HFF-Myc (cell line): ENCODE results near the gene AK2.
A peak's percentile ranks its signal among the peaks of the same experiment; 100 is the strongest.

ENCODE experiments used
- DNase-seq: peaks from one replicate; pipeline ENCODE4 v3.0.0-alpha.2; 2011; ENCODE audit warnings: low read depth; ENCODE audit errors: extremely low read depth
- H3K4me3 ChIP-seq: replicated peaks from 2 replicates; pipeline ENCODE4 v1.5.1; 2011; ENCODE audit warnings: low read depth, mild to moderate bottlenecking, control low read depth, low read length
- TF ChIP-seq, protein P1 (sequence below): IDR thresholded peaks from 2 replicates; pipeline ENCODE4 v1.5.1; 2012; ENCODE audit warnings: mild to moderate bottlenecking, low read depth, low read length, control low read depth; ENCODE audit errors: missing control alignments

The AK2 gene

DNA sequence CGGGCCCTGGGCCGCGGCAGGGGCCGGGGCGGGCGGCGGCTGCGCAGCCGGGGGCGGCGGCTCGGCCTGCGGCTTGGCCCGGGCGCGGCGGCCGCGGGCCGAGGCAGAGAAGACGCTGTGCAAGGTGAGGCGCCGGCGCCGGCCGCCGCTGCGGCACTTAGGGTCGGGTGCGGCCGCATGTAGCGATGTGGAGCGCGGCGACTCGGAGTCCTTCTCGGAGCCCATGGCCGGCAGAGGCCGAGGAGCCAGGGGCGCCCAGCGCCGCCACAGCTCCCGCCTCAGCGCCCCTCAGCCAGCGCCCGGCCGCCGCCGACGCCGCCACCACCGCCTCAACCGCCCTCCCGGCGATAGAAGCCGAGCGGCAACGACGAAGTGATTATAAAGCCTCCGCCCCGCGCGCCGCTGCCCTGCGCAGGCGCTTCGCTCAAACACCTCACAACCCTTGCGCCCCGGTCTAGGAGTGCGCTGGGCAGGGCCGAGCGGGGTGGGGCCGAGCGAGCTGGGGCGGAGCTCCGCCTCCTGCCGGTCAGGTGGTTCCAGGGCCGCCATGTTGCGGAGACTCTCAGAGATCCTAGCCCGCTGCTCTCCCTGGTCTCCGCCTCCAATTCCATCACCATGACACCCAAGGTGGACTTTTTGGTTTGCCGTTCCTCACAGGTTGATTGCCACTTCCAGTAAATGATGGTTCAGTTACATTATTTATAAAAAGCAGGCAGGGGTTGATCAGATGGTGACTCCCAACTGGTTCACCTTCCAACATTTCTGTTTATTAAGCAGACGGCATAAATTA, 72.0 kb downstream of the AK2 start, which contains the start of gene RNF19B:
RNF19B (minus strand) TSS at position 349 of the 790 bp plus-strand sequence; CDS start at position 225, 124 bp downstream.
- TF ChIP-seq, protein P1, sequence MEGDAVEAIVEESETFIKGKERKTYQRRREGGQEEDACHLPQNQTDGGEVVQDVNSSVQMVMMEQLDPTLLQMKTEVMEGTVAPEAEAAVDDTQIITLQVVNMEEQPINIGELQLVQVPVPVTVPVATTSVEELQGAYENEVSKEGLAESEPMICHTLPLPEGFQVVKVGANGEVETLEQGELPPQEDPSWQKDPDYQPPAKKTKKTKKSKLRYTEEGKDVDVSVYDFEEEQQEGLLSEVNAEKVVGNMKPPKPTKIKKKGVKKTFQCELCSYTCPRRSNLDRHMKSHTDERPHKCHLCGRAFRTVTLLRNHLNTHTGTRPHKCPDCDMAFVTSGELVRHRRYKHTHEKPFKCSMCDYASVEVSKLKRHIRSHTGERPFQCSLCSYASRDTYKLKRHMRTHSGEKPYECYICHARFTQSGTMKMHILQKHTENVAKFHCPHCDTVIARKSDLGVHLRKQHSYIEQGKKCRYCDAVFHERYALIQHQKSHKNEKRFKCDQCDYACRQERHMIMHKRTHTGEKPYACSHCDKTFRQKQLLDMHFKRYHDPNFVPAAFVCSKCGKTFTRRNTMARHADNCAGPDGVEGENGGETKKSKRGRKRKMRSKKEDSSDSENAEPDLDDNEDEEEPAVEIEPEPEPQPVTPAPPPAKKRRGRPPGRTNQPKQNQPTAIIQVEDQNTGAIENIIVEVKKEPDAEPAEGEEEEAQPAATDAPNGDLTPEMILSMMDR = no peak
- peak; percentile 62 for DNase-seq

DNA sequence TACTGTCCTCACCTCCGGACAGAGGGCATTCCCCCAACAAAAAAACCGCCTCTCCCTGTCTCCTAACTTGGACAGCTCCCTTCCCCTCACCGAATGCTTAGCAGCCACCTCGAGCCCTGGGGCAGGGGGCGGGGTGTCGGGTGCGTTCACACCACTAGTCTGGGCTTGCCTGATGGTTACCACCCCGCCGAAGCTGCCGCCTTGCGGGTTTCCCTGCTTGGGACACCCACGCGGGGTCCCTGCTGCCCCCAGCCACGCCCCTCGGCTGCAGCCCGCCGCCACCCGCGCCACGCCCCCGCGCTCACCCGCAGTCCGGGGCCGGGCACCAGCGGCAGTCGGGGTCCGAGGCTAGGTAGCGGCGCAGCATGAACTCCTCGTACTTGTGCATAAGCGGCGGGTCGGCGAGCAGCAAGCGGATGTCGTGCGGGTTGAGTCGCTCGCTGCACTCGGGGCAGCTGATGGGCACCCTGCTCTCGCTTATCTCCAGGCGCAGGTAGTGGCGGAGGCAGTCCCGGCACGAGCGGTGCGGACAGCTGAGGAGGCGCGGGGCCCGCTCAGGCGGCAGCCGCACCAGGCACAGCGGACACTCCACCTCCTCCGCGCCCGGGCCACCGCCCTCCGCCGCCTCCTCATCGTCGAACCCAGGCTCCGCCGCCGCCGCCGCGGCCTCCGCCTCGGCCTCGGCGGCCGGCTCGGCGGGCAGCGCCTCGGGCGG, 72.8 kb downstream of the AK2 start:
- TF ChIP-seq, protein P1 = no peak
- peak overlapping the region; percentile 64 for H3K4me3 ChIP-seq
- DNase-seq = no peak

More for the DNA sequence above, 72.0 kb downstream of the AK2 start, which contains the start of gene RNF19B:
- peak within 1 kb of the TSS; percentile 64 for H3K4me3 ChIP-seq

DNA sequence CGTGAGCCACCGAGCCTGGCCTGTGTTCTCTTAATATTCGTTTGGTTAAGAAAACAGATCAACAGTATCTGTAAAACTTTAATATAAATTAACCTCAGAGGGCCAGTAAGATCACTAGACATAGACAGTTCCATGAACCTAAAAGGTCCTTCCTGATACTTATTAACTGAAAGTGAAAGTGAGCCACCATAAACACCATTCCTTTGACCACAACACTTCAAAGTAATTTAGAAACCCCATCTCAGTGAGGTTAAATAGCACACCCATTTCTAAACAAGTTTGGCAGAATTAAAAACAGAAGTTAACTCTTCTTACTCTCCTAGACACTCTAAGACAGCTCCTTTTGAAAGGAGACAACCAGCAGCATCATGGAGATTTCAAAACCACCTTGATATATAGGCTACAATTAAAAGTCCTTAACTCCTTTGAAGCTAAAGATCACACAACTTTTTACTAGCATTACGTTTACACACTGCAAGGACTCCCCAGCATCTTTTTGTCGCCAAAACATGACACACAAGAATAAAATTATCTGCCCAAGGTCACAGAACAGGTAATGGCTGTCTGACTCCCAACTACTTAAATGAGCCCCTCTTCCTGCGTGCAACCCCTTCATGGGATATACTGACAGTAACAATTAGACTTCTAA, 74.3 kb downstream of the AK2 start:
- no peak for DNase-seq
- H3K4me3 ChIP-seq = peak overlapping the region; percentile 64
- TF ChIP-seq, protein P1 = no peak

DNA sequence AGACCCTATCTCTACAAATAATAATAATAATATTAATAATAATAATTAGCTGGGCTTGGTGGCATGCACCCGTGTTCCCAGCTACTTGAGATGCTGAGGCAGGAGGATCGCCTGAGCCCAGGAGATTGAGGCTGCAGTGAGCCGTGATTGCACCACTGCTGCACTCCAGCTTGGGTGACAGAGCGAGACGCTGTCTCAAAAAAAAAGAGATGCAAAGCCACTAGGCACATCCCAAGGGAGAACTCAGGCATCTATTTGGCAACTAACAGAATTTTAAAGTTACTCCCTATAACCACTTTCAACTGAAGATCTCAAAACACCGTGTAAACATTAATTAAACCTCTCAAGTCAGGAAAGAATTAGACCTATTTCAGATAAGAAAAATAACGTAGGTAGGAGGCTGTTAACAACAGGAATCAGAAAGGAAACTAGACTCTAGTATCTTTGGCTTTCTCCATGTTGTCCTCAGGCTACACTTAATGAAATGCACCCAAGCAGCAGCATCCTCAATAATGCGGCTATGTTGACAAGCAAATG, 75.8 kb downstream of the AK2 start:
- no peak overlapping the region for H3K4me3 ChIP-seq

DNA sequence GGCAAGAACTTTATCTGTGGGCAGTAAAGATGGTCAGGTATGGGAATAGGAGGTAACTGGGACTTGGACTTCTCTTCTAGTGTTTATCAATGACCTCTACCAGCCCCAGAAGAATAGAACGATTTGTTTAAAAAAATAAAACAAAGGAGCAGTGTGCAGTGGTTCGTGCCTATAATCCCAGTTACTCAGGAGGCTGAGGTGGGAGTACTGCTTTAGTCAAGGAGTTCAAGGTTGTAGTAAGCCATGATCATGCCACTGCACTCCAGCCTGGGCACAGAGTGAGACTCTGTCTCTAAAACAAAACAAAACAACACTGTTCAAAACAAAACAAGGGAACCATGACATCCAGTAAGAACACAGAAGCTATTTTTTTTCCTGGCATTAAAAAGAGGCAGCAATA, 76.3 kb downstream of the AK2 start:
- H3K4me3 ChIP-seq = no peak overlapping the region
- TF ChIP-seq, protein P1 = no peak
- DNase-seq = no peak

More for the DNA sequence above, 75.8 kb downstream of the AK2 start:
- DNase-seq = no peak
- TF ChIP-seq, protein P1 = no peak

DNA sequence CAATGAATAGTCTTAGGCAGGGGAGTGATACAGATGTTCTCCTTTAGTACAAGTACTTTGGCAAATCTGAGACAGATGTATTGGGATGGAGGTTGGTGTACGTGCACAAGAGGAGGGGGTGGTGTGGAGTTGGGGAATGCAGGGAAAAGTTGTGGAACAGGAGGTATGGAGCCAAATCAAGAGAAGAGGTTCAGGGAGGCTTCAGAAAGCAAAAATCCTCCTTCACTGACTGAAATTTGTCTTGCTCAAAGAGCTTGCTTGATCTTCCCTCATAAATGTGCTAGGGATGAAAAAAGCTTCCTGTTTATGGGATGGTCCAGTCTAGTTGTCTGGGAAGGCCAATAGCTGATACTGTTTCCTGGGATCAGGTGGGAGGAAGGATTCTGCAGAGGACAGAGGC, 77.9 kb downstream of the AK2 start:
- DNase-seq = no peak
- TF ChIP-seq, protein P1 = no peak
- H3K4me3 ChIP-seq = no peak overlapping the region
